Activated naive CD4-positive, alpha-beta T cell treated with anti-CD3 and anti-CD28 coated beads, Interleukin-2, amount 50 U/mL, for 72 hours (primary cell): ENCODE measurements around the gene TSHZ2. TPM values are rescaled to one million over a fixed set of nuclear protein-coding genes. Genes with fewer than 3 reads are reported as not detected.
"Not testable (repeated sequence)": the region's sequence is repeated elsewhere in the genome, so short reads cannot be mapped to it uniquely, and the experiment has no call there.

Experiments
- ATAC-seq, 2 donors: fragments of 150-1000 bp; cut with Tn5 transposase; 2 replicates each; pipeline ENCODE4 v1.10.0; 2021; ENCODE audit warnings: mild to moderate bottlenecking in 2 of 2, moderate library complexity in 2 of 2
- DNase-seq, 2 donors: peaks; one replicate each; pipeline ENCODE4 v3.0.0; 2021 to 2022; ENCODE audit warnings: low spot score in 2 of 2
- H3K27ac Mint-ChIP-seq, 2 donors: one replicate each; pipeline ENCODE4 v1.8.0; 2022; ENCODE audit warnings: mild to moderate bottlenecking in 2 of 2, mixed read lengths in 2 of 2
- H3K36me3 Mint-ChIP-seq, 2 donors: one replicate each; pipeline ENCODE4 v1.8.0; 2022; ENCODE audit warnings: mixed read lengths in 2 of 2
- H3K9me3 Mint-ChIP-seq, 2 donors: one replicate each; pipeline ENCODE4 v1.8.0; 2022; ENCODE audit warnings: mixed read lengths in 2 of 2
- total RNA-seq, 2 donors: library from RNA; stranded (reverse); gene quantifications; one replicate each; pipeline ENCODE4 v1.2.3, GENCODE V29; 2022

TSHZ2 gene
- total RNA-seq, 2 donors from 2014 or later: 31.4 to 91.0 TPM

DNA sequence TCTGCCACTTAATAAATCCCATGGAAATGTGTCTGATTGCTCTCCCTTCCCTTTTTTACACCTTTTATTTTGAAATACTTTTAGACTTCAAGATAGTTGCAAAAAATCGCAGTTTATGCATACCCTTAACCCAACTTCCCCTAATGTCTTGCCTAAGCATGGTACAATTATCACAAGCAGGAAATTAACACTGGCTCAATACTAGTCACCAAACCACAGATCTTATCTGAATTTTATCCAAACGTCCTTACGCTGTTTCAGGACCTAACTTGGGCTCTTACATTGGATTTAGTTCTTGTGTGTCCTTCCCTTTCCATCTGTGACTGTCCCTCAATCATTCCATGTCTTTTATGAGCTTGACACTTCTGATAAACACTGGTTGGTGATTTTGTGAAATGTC, 475.2 kb downstream of the TSHZ2 start:
- DNase-seq: no peak
- peaks cover 45 to 92% of the 10 kb centered on the region in 2 donors for H3K36me3 Mint-ChIP-seq

DNA sequence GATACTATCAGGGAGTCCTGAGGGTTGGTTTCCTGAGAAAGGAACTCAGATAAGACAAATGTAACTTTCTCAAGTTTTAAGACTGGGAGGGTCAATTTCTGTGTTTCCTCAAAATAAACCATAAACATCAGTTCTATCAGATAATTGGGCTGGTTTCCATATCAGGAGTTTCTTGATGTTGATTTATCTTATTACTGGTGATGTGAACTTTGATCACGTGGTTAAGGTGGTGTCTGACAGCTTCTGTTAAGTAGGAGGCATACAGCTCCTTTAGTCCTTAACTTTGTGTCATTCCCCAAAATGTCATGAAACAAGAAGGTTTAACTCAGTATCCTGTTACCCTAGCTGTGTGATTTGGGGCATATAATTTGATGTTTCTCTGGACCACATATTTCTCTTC, 476.3 kb downstream of the TSHZ2 start:
- DNase-seq: no peak
- no peak for ATAC-seq
- H3K27ac Mint-ChIP-seq: peak overlapping the region in 1 of 2 donors; percentile 33
- peaks cover 21 to 53% of the 10 kb centered on the region in 2 donors for H3K9me3 Mint-ChIP-seq
- peaks cover 54 to 91% of the 10 kb centered on the region in 2 donors for H3K36me3 Mint-ChIP-seq

More for the DNA sequence above, 475.2 kb downstream of the TSHZ2 start:
- H3K27ac Mint-ChIP-seq: no peak overlapping the region
- peaks cover 18 to 50% of the 10 kb centered on the region in 2 donors for H3K9me3 Mint-ChIP-seq
- ATAC-seq: no peak

DNA sequence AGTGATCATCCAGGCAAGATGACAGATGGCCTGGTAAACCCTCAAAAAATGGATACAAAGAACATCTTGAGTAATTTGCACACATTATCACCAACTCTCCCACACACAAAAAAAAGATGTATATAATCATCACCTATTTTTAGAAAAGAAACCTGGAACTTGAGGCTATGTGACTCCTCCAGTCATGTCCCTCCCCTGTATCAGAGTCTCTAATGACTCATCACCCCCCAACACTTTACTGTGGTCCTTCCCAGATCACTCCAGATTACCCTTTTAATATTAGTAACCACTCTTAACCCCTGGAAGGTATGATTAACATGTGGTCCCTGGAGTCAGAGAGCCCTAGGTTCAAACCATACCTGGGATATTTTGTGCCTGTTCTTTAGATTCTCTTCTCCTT, 476.7 kb downstream of the TSHZ2 start:
- DNase-seq (no peak), ATAC-seq (peak; percentile 81 to 87)
- Mint-ChIP-seq H3K9me3 (peaks cover 21 to 50% of the 10 kb centered on the region in 2 donors), H3K27ac (peak overlapping the region in 1 of 2 donors; percentile 33), H3K36me3 (peaks cover 53 to 91% of the 10 kb centered on the region in 2 donors)

- ATAC-seq: no peak
- peaks cover 19 to 33% of the 10 kb centered on the region in 2 donors for H3K9me3 Mint-ChIP-seq
- no peak overlapping the region for H3K27ac Mint-ChIP-seq
- no peak for DNase-seq
- peaks cover 46 to 66% of the 10 kb centered on the region in 2 donors for H3K36me3 Mint-ChIP-seq
Observed at GRCh38 chr20:53453076-53453475, 480.9 kb downstream of the TSHZ2 start.

DNA sequence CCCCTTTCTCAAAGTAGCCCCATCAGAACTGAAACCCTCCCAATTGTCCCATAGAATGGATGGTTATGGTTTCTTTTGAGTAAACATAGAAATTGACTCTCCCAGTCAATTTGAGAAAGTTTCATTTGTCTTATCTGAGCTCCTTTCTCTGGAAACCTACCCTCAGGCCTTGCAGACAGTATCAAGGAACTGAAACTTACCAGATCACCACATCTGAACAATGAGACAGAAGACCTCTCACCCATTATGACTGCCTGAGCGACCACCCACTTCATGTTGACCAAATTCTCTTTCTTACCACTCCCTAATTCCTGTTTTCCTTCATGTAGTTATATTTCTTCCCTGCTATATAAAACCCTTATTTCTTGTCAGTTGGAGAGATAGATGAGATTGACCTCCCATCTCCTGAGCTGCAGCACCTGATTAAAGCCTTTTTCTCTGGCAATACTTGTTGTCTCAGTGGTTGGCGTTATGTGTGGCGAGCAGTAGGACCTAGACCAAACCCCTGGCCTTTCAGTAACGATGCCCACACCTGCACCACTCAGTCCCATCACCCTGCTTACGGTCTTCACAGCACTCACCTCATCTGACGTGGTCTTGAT, 482.6 kb downstream of the TSHZ2 start:
- H3K9me3 Mint-ChIP-seq: peaks cover 18 to 22% of the 10 kb centered on the region in 2 donors
- ATAC-seq: peak in 1 of 2 donors; percentile 50
- H3K36me3 Mint-ChIP-seq: peaks cover 40 to 49% of the 10 kb centered on the region in 2 donors
- DNase-seq: no peak
- H3K27ac Mint-ChIP-seq: peak overlapping the region in 1 of 2 donors; percentile 4

DNA sequence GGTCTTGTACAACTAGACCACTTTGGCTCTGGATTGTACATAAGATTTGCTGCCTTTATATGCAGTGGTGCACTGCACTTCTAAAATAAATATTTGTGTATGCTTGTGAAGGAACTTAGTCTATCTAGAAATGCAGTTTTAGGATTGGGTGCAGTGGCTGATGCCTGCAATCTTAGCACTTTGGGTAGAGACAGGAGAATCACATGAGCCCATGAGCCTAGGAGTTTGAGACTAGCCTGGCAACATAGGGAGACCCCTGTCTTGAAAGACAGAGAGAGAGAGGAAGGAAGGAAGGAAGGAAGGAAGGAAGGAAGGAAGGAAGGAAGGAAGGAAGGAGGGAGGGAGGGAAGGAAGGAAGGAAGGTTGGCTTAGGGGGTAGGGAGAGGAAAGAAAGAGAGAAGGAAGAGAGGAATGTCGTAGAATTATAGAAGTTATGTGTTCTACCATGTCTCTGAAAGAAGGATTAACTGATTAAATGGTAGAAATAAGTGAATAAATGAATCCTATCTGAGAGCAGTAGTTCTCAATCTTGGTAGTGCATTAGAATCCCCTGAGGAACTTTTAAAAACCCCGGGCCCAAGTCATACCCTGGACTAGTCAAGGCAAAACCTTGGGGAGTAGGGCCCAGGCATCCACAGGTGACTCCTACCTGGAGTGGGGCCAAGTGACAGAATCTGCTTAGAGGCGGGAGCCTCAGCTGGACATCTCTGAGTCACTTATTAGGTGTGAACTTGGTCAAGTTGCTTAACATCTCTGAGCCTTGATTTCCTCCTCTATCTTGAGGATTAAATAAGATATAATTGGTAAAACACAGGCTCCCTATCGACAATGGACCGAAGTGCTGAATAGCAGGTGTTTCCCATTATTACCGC, 491.2 kb downstream of the TSHZ2 start:
- H3K27ac Mint-ChIP-seq: no peak overlapping the region
- no peak for ATAC-seq

DNA sequence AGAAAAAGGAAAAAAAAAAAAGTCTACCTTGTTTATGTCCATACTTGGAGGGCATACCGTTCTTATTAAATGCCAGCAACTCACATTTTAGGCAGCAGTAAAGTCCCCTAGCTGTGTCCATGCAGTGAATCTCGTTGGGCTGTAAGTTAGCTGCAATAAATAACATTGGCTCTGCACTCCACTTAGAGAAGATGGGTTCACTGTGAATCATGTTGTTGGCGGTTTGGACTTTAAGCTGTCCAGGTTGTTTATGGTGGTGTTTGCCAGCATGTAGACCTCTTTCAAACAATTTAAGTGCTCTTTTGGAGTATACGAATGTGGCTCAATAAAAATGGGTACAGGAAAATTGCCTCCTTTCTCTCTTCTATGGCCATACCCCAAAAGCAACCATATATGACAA, 494.1 kb downstream of the TSHZ2 start:
- ATAC-seq (no peak), DNase-seq (no peak)
- peaks cover 6 to 7% of the 10 kb centered on the region in 2 donors for H3K36me3 Mint-ChIP-seq
- H3K9me3 Mint-ChIP-seq: peaks cover 3 to 4% of the 10 kb centered on the region in 2 donors
- no peak overlapping the region for H3K27ac Mint-ChIP-seq

More for the DNA sequence above, 491.2 kb downstream of the TSHZ2 start:
- peaks cover 3% of the 10 kb centered on the region in 2 donors for H3K9me3 Mint-ChIP-seq
- H3K36me3 Mint-ChIP-seq: peaks cover 3 to 10% of the 10 kb centered on the region in 2 donors
- no peak for DNase-seq

DNA sequence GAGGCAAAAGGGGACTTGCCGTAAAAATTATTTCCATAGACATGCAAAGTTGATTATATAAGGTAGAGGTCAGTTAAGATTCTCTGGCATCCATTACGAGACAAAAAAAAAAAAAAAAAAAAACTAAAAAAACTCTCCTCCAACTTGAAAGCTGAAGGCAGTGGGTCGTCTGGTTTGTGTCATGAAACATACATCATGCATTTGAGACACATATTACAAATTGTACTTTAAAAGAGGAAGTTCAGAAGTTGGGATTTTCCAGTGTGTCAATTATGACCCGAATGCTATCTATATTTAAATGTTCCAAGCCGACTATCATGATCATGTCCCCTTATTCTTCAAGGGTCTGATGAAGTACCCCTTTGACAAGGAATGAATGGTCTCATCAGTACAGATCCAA, 496.4 kb downstream of the TSHZ2 start:
- ATAC-seq (no peak), DNase-seq (no peak)
- Mint-ChIP-seq H3K27ac (no peak overlapping the region), H3K9me3 (peaks cover 3 to 11% of the 10 kb centered on the region in 2 donors), H3K36me3 (peaks cover 9 to 20% of the 10 kb centered on the region in 2 donors)

DNA sequence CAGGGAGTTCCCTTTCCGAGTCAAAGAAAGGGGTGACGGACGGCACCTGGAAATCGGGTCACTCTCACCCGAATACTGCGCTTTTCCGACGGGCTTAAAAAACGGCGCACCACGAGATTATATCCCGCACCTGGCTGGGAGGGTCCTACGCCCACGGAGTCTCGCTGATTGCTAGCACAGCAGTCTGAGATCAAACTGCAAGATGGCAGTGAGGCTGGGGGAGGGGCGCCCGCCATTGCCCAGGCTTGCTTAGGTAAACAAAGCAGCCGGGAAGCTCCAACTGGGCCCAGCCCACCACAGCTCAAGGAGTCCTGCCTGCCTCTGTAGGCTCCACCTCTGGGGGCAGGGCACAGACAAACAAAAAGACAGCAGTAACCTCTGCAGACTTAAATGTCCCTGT, 500.7 kb downstream of the TSHZ2 start:
- H3K36me3 Mint-ChIP-seq: peaks cover 9 to 20% of the 10 kb centered on the region in 2 donors

DNA sequence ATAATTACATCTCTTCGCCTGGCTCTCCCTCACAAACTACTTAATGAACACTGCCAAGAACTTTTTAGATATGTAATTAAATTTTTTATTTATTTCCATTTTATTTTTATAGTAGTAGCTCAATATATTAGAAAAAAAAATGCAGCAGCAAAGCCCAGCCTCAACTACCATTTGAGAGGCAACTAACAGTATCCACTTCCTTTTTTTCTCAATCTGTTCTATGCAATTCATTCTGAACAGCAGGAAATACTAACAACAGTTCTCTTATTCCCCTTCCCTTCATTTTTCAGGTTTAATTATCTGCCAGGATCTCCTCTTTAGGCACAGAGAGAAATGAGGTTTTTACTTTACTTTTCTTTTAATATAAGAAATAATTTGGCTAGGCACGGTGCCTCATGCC, 508.8 kb downstream of the TSHZ2 start:
- DNase-seq: no peak
- no peak overlapping the region for H3K27ac Mint-ChIP-seq
- no peak for ATAC-seq
- H3K36me3 Mint-ChIP-seq: peaks cover 6% of the 10 kb centered on the region in 2 donors
- H3K9me3 Mint-ChIP-seq: no peaks in the 10 kb centered on the region

More for the DNA sequence above, 500.7 kb downstream of the TSHZ2 start:
- DNase-seq, ATAC-seq, H3K27ac Mint-ChIP-seq: not testable (repeated sequence)
- H3K9me3 Mint-ChIP-seq: peaks cover 3 to 14% of the 10 kb centered on the region in 2 donors

- DNase-seq (no peak), ATAC-seq (no peak)
- Mint-ChIP-seq H3K27ac (no peak overlapping the region), H3K9me3 (no peaks in the 10 kb centered on the region), H3K36me3 (peaks cover under 1 to 6% of the 10 kb centered on the region in 2 donors)
Observed at GRCh38 chr20:53487461-53488200, 515.5 kb downstream of the TSHZ2 start.

DNA sequence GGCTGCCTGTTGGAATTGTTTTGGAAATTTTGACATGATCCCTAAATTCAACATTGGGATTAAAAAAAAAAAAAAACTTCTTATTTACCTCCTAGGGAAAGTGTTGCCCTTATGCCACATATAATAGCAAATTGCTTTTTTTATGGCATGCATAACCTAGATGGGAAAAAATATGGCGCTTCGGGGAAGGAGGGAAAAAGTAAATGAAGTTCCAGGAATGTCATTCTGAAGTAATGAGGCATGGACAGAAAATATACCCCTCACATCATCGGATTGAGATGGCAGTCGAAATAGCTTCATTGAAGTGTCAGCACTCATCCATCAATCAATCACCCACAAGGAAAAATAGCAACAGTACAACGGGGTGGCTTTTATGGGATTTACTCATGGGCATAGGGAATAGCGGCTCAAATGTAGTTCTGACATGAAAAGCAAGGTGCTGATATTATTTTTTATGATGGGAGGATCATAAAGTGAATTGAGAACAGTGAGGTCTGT, 516.7 kb downstream of the TSHZ2 start:
- Mint-ChIP-seq H3K27ac (no peak overlapping the region), H3K36me3 (peaks cover 0 to 6% of the 10 kb centered on the region in 2 donors), H3K9me3 (no peaks in the 10 kb centered on the region)
- no peak for DNase-seq
- ATAC-seq: no peak

DNA sequence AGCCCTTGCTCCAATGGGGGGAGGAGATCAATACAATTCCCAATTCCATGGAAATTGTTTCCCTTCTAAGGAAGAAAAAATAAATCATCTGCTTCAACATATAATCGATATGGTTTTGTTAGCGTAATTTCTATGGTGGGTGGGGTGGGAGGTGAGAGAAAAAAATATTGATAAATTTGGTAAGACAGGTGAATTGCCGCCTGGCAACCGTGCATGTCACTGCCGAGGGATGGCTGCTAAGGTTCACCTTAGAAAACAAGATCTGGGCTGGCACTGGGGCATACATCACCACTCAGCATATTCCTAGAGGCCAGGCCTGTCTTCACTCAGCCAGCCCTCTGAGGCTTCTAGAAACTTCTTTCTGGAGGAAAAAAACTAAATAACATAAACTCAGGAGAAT, 517.4 kb downstream of the TSHZ2 start:
- DNase-seq (no peak), ATAC-seq (no peak)
- Mint-ChIP-seq H3K36me3 (peaks cover 0 to 6% of the 10 kb centered on the region in 2 donors), H3K27ac (no peak overlapping the region), H3K9me3 (no peaks in the 10 kb centered on the region)

- Mint-ChIP-seq H3K9me3 (peaks cover 0 to 2% of the 10 kb centered on the region in 2 donors), H3K27ac (no peak overlapping the region)
- ATAC-seq: peak in 1 of 2 donors; percentile 63
Observed at GRCh38 chr20:53490620-53491019, 518.5 kb downstream of the TSHZ2 start.

DNA sequence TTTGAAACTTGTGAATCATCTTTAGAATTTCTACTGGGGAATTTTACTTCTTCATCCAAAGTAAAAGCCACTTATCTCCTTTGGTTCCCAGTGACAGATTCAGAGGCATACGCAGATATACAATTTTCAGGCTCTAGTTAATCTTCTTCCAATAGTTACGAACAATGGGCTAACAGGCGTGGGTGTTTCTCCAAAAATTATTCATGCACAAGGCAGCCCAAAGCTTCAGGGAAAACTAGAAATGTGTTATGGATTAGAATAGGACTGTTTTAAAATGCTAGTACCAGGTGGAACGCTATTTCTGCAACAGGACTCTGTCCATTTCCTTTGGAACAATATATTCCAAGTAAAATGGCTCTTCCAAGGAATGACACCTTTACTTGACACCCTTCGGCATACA, 519.3 kb downstream of the TSHZ2 start:
- H3K36me3 Mint-ChIP-seq: peaks cover 0 to 16% of the 10 kb centered on the region in 2 donors
- ATAC-seq: no peak
- no peak for DNase-seq
- peaks cover 0 to 4% of the 10 kb centered on the region in 2 donors for H3K9me3 Mint-ChIP-seq
- H3K27ac Mint-ChIP-seq: no peak overlapping the region

More at GRCh38 chr20:53490620-53491019, 518.5 kb downstream of the TSHZ2 start:
- peaks cover 0 to 9% of the 10 kb centered on the region in 2 donors for H3K36me3 Mint-ChIP-seq
- no peak for DNase-seq

- peaks cover 7 to 11% of the 10 kb centered on the region in 2 donors for H3K9me3 Mint-ChIP-seq
- no peak overlapping the region for H3K27ac Mint-ChIP-seq
- ATAC-seq (no peak), DNase-seq (no peak)
- H3K36me3 Mint-ChIP-seq: peaks cover 6 to 21% of the 10 kb centered on the region in 2 donors
Observed at GRCh38 chr20:53492212-53492611, 520.1 kb downstream of the TSHZ2 start.
